Gastroesophageal sphincter (tissue), 4 donors: Measurements from ENCODE around the gene MRGPRE. TPM values are rescaled to one million over a fixed set of nuclear protein-coding genes. Genes with fewer than 3 reads are reported as not detected.

Experiments used
- ATAC-seq: fragments of 150-250 bp; one replicate; pipeline ENCODE4 v1.9.1; 2016; ENCODE audit warnings: mild to moderate bottlenecking, moderate library complexity
- H3K27ac ChIP-seq, 4 donors: fragments of 200-600 bp; sonication (generic) in 3 of 4; 1 replicate in 3 of 4; 2 replicates in 1 of 4; pipeline ENCODE4 v1.5.1; 2016 to 2019
- H3K27me3 ChIP-seq: fragments of 200-600 bp; sonication (generic); one replicate; pipeline ENCODE4 v1.5.1; 2019
- H3K36me3 ChIP-seq, 2 donors: fragments of 200-600 bp; sonication (generic); one replicate each; pipeline ENCODE4 v1.5.1; 2019; ENCODE audit warnings: control low read depth in 1 of 2
- H3K4me1 ChIP-seq, 3 donors: fragments of 200-600 bp; sonication (generic); 1 replicate in 2 of 3; 2 replicates in 1 of 3; pipeline ENCODE4 v1.5.1; 2016 to 2019; ENCODE audit warnings: control low read depth in 2 of 3
- H3K4me3 ChIP-seq, 2 donors: fragments of 200-600 bp; sonication (generic); one replicate each; pipeline ENCODE4 v1.5.1; 2019; ENCODE audit warnings: mild to moderate bottlenecking in 1 of 2, moderate library complexity in 1 of 2
- H3K9me3 ChIP-seq, 3 donors: fragments of 200-600 bp; sonication (generic); one replicate each; pipeline ENCODE4 v1.5.1; 2017 to 2019; ENCODE audit warnings: control low read depth in 2 of 3
- EP300 ChIP-seq: sonication (generic); formaldehyde crosslinking; IDR thresholded peaks from one replicate; pipeline ENCODE4 v1.6.1; 2017; ENCODE audit warnings: antibody characterized with exemption, mild to moderate bottlenecking
- POLR2A ChIP-seq, 2 donors: fragments of 450-650 bp; IDR thresholded peaks; one replicate each; pipeline ENCODE4 v1.6.1; 2017; ENCODE audit warnings: antibody characterized with exemption in 2 of 2, mild to moderate bottlenecking in 2 of 2, moderate library complexity in 1 of 2
- POLR2AphosphoS5 ChIP-seq: sonication (generic); formaldehyde crosslinking; IDR thresholded peaks from one replicate; pipeline ENCODE4 v1.6.1; 2017; ENCODE audit warnings: antibody characterized with exemption
- WGBS, 2 donors: methylation state at CpG; one replicate each; pipeline ENCODE4 v1.1.5; 2018; ENCODE audit warnings: low coverage in 1 of 2; 5-methylcytosine and 5-hydroxymethylcytosine counted together
- total RNA-seq, 4 donors: library from RNA; depleted of rRNA; stranded (reverse); fragments of >200 nt; gene quantifications; one replicate each; pipeline ENCODE4 v1.1.0, GENCODE V29; 2016
- TF ChIP-seq, protein P1 (sequence below), 4 experiments: fragments of 200-600 bp in 2 of 4; fragments of 450-650 bp in 2 of 4; sonication (generic) in 1 of 4; IDR thresholded peaks; one replicate each; pipeline ENCODE4 v1.5.1; 2017 to 2019; ENCODE audit warnings: antibody characterized with exemption in 4 of 4, mild to moderate bottlenecking in 2 of 4, moderate library complexity in 2 of 4

MRGPRE gene
- total RNA-seq, 4 donors from 2014 or later = not detected

DNA sequence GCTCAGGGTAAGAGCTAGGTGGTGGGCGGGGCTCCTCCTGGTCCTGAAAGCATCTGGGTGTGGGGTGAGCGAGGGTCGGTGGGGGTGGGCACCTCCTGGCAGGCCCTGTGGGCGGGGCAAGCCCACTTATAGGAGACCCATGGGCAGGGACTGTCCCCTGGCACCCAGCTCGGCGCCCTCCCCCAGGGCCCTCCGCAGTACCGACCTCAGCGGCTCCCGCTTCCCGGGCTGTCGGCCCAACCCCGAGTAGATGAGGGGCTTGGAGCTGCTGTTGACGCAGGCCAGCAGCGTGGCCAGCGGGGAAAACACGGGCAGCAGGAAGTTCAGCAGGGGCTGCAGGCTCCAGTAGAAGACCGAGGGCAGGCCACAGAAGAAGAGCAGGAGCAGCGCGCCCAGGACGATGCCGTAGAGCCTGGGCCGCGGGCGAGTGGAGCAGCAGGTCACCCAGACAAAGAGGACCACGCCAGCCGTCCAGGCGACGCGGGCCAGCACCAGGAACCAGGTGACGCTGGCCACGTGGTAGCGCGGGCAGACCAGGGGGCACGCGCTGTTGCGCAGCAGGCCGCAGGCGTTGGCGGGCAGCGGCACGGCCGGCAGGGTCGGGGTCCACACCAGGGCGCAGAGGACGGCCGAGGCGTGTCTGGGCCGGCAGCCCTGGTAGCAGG, 14.3 kb downstream of the MRGPRE start:
- WGBS, 2 donors = 93% methylated on average over 3 of the region's 49 CpGs; no CpG with 5 or more reads in 1 of the 2 donors
- ATAC-seq = no peak
- Histone ChIP-seq H3K9me3 (no peaks in the 10 kb centered on the region), H3K4me3 (no peak overlapping the region), H3K27ac (no peak overlapping the region), H3K4me1 (peaks cover 0 to 13% (median 4%) of the 10 kb centered on the region in 3 donors), H3K27me3 (peaks cover 93% of the 10 kb centered on the region), H3K36me3 (no peaks in the 10 kb centered on the region)
- no peak for TF ChIP-seq POLR2A (IDR thresholded peaks at IDR 0.05)
- no peak for TF ChIP-seq POLR2AphosphoS5
- TF ChIP-seq, protein P1, sequence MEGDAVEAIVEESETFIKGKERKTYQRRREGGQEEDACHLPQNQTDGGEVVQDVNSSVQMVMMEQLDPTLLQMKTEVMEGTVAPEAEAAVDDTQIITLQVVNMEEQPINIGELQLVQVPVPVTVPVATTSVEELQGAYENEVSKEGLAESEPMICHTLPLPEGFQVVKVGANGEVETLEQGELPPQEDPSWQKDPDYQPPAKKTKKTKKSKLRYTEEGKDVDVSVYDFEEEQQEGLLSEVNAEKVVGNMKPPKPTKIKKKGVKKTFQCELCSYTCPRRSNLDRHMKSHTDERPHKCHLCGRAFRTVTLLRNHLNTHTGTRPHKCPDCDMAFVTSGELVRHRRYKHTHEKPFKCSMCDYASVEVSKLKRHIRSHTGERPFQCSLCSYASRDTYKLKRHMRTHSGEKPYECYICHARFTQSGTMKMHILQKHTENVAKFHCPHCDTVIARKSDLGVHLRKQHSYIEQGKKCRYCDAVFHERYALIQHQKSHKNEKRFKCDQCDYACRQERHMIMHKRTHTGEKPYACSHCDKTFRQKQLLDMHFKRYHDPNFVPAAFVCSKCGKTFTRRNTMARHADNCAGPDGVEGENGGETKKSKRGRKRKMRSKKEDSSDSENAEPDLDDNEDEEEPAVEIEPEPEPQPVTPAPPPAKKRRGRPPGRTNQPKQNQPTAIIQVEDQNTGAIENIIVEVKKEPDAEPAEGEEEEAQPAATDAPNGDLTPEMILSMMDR (IDR thresholded peaks at IDR 0.05) = no peak
- TF ChIP-seq EP300 = no peak

DNA sequence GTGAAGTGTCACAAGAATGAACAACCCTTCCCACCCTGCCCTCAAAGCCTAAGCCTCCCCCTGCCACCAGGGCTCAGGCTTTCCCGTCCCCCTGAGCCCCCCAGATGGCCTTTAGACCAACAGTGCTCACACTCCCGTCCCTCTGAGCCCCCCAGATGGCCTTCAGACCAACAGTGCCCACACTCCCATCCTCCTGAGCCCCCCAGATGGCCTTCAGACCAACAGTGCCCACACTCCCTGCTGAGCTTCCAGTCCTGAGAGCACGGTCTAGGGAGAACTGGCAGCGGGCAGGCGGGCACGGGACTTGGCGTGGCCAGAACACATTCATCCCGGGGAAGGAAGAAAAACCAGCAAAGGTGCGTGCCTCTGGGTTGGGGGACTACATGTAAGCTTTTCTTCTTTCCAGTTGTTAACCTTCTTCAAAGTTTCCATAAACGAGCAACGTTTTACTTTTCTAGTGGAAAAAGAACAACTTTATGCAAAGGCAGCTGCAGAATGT, 16.1 kb downstream of the MRGPRE start:
- Histone ChIP-seq H3K36me3 (no peaks in the 10 kb centered on the region), H3K27me3 (peaks cover 74% of the 10 kb centered on the region), H3K9me3 (peaks cover 0 to 10% (median 0%) of the 10 kb centered on the region in 3 donors), H3K4me3 (no peak overlapping the region), H3K4me1 (peaks cover 0 to 13% (median 4%) of the 10 kb centered on the region in 3 donors), H3K27ac (no peak overlapping the region)
- no peak for ATAC-seq
- WGBS, 2 donors = 32% methylated on average over 3 of the region's 11 CpGs; no CpG with 5 or more reads in 1 of the 2 donors
- TF ChIP-seq, protein P1 (IDR thresholded peaks at IDR 0.05) = no peak
- TF ChIP-seq POLR2A (IDR thresholded peaks at IDR 0.05) (no peak), POLR2AphosphoS5 (no peak), EP300 (no peak)

DNA sequence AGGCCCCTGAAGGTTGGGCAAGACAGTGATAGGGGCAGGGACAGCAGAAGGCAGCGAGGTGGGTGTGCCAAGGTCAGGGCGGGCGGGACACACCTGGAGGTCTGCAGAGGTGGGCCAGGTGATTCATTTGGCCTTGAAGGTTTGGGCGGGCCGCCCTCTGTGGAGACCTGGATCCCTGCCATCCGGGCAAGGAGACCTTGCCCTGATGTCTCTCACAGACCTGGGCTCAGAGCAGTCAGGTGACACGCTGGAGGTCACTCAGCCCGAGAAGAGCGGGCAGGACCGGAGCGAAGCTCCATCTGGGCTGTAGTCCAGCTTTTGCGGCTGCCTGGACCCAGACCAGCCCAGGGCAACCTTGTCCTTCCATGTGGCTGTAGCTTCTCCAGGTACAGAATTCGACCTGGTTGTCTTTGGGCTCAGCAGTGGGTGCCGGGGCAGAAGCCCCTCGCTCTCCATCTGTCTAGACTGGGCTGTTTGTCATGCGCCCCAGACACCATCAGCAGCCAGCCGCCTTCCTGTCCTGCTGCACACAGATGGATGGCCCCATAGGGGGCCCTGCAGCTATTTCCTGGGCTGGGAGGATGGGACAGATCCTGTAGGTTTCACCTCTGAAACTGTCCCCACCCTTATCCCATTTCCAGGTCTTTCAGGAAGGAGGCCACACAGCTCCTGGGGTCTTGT, 16.7 kb downstream of the MRGPRE start:
- Histone ChIP-seq H3K27me3 (peaks cover 68% of the 10 kb centered on the region), H3K27ac (no peak overlapping the region), H3K4me1 (peaks cover 0 to 7% (median 4%) of the 10 kb centered on the region in 3 donors), H3K36me3 (no peaks in the 10 kb centered on the region), H3K9me3 (peaks cover 0 to 16% (median 0%) of the 10 kb centered on the region in 3 donors), H3K4me3 (no peak overlapping the region)
- ATAC-seq = no peak
- WGBS, 2 donors = 74 to 80% methylated on average over 3 of the region's 17 CpGs
- TF ChIP-seq POLR2A (IDR thresholded peaks at IDR 0.05) (no peak), POLR2AphosphoS5 (no peak), EP300 (no peak)
- TF ChIP-seq, protein P1 (IDR thresholded peaks at IDR 0.05) = no peak

DNA sequence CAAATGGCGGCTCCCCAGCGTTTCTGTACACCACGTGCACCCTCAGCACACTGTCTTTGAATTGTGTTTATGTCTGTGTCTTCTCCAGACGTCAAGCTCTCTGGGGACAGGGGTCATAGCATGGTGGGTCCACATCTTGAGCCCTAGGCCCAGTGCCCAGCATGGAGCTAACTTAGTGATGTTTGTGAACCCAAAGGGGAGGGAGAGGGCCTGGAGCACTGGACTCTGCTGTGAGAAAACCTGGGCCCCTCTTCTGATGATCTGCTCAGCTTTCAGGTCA, 17.9 kb downstream of the MRGPRE start:
- no peak for TF ChIP-seq POLR2A (IDR thresholded peaks at IDR 0.05)
- TF ChIP-seq POLR2AphosphoS5 = no peak
- TF ChIP-seq, protein P1 (IDR thresholded peaks at IDR 0.05) = no peak
- ATAC-seq = no peak
- H3K9me3 ChIP-seq = peaks cover 0 to 21% (median 0%) of the 10 kb centered on the region in 3 donors
- no peak overlapping the region for H3K4me3 ChIP-seq
- WGBS, 2 donors = 70% methylated on average over 2 of the region's 4 CpGs; no CpG with 5 or more reads in 1 of the 2 donors
- H3K27ac ChIP-seq = no peak overlapping the region
- no peaks in the 10 kb centered on the region for H3K36me3 ChIP-seq
- H3K27me3 ChIP-seq = peaks cover 57% of the 10 kb centered on the region
- H3K4me1 ChIP-seq = peaks cover 0 to 7% (median 4%) of the 10 kb centered on the region in 3 donors
